Stromal cell of bone marrow (primary cell): ENCODE results near the gene ST6GALNAC1.

ENCODE experiments used
- DNase-seq: peaks from one replicate; pipeline ENCODE4 v3.0.0-alpha.2; 2012; ENCODE audit warnings: low read depth

The ST6GALNAC1 gene

GRCh38 chr17:76577876-76578275 lies 65.7 kb downstream of the ST6GALNAC1 start:
- DNase-seq, result no peak

GRCh38 chr17:76576189-76576588 lies 67.4 kb downstream of the ST6GALNAC1 start:
- DNase-seq, result no peak

GRCh38 chr17:76575570-76575969 lies 68.0 kb downstream of the ST6GALNAC1 start:
- no peak for DNase-seq
